Activated CD4-positive, alpha-beta T cell treated with anti-CD3 and anti-CD28 coated beads, Interleukin-2, amount 50 U/mL, for 48 hours (primary cell): ENCODE results near the gene SULF2.

ENCODE experiments used
- DNase-seq, 2 experiments: peaks; one replicate each; pipeline ENCODE4 v3.0.0-alpha.2; 2020

SULF2 gene

GRCh38 chr20:47664744-47665143, 120.5 kb downstream of the SULF2 start:
- DNase-seq: no peak

GRCh38 chr20:47664068-47664437, 121.2 kb downstream of the SULF2 start:
- DNase-seq: no peak

- DNase-seq: peak; percentile 74 to 83
Measured at GRCh38 chr20:47663354-47664067, 121.8 kb downstream of the SULF2 start.

GRCh38 chr20:47662483-47663353, 122.6 kb downstream of the SULF2 start:
- no peak for DNase-seq

- no peak for DNase-seq
Measured at GRCh38 chr20:47661714-47662113, 123.6 kb downstream of the SULF2 start.

- no peak for DNase-seq
Measured at GRCh38 chr20:47660983-47661700, 124.1 kb downstream of the SULF2 start.

GRCh38 chr20:47660602-47660905, 124.7 kb downstream of the SULF2 start:
- no peak for DNase-seq

- no peak for DNase-seq
Measured at GRCh38 chr20:47659904-47660601, 125.2 kb downstream of the SULF2 start.

- DNase-seq: no peak
Measured at GRCh38 chr20:47656318-47656717, 129.0 kb downstream of the SULF2 start.

GRCh38 chr20:47655635-47656034, 129.6 kb downstream of the SULF2 start:
- DNase-seq: no peak

- no peak for DNase-seq
Measured at GRCh38 chr20:47654370-47654769, 130.9 kb downstream of the SULF2 start.

- DNase-seq: no peak
Measured at GRCh38 chr20:47653869-47654268, 131.4 kb downstream of the SULF2 start.

- DNase-seq: no peak
Measured at GRCh38 chr20:47652794-47653193, 132.5 kb downstream of the SULF2 start.

- DNase-seq: no peak
Measured at GRCh38 chr20:47652301-47652700, 133.0 kb downstream of the SULF2 start.

GRCh38 chr20:47648943-47649342, 136.3 kb downstream of the SULF2 start:
- no peak for DNase-seq

GRCh38 chr20:47647994-47648393, 137.3 kb downstream of the SULF2 start:
- DNase-seq: no peak

- DNase-seq: no peak
Measured at GRCh38 chr20:47645632-47646031, 139.6 kb downstream of the SULF2 start.

- no peak for DNase-seq
Measured at GRCh38 chr20:47642624-47643023, 142.7 kb downstream of the SULF2 start.

GRCh38 chr20:47642118-47642517, 143.2 kb downstream of the SULF2 start:
- DNase-seq: no peak

GRCh38 chr20:47638851-47639250, 146.4 kb downstream of the SULF2 start:
- DNase-seq: no peak

GRCh38 chr20:47635256-47635655, 150.0 kb downstream of the SULF2 start:
- no peak for DNase-seq

GRCh38 chr20:47631078-47631477, 154.2 kb downstream of the SULF2 start:
- no peak for DNase-seq

- no peak for DNase-seq
Measured at GRCh38 chr20:47629907-47630306, 155.4 kb downstream of the SULF2 start.
